ENCODE results near the gene WNT9A. TPM values are rescaled to one million over a fixed set of nuclear protein-coding genes. Genes with fewer than 3 reads are reported as not detected.

The WNT9A gene
- total and polyA plus RNA-seq, 2 of the 4 experiments (the other 2 are of a cell fraction): 0.18 to 0.36 TPM

- Histone ChIP-seq H2BK20ac (ENCODE audit: low read depth, low read length) (no peak overlapping the region), H3K14ac (replicated peaks; ENCODE audit: low read depth, low read length) (no peak overlapping the region), H4K20me1 (ENCODE audit: insufficient read depth, low read length) (no peaks in the 10 kb centered on the region), H3K9me1 (ENCODE audit: insufficient read depth, low read length) (no peaks in the 10 kb centered on the region), H3K18ac (ENCODE audit: low read depth, low read length) (no peak overlapping the region), H3K36me3 (ENCODE audit: control insufficient read depth, insufficient read depth, low read length) (no peaks in the 10 kb centered on the region), H3K4ac (ENCODE audit: low read depth, low read length) (no peak overlapping the region), H4K91ac (ENCODE audit: insufficient read depth, low read depth, low read length) (no peak overlapping the region), H3K79me1 (ENCODE audit: low read depth in 1 of 2, low read length in 2 of 2) (no peaks in the 10 kb centered on the region), H3K4me2 (ENCODE audit: low read depth, low read length) (no peak overlapping the region), H3K4me1 (ENCODE audit: control insufficient read depth, insufficient read depth, low read length) (no peaks in the 10 kb centered on the region; the same call in 1 of the 2 replicates), H2BK15ac (ENCODE audit: low read depth, low read length) (no peak overlapping the region), H3K23ac (ENCODE audit: low read depth, low read length) (no peak overlapping the region), H2AK5ac (ENCODE audit: low read depth, low read length) (no peak overlapping the region), H2BK5ac (ENCODE audit: low read depth, low read length, poor library complexity, severe bottlenecking) (no peak overlapping the region), H2BK120ac (ENCODE audit: low read depth, low read length) (no peak overlapping the region), H3K27me3 (ENCODE audit: control insufficient read depth, insufficient read depth, low read length) (peaks cover 2% of the 10 kb centered on the region; the same call in 1 of the 2 replicates), H3K56ac (ENCODE audit: extremely low read depth, insufficient read depth, low read length) (no peak overlapping the region), H3K4me3 (ENCODE audit: insufficient read depth, low read depth, low read length) (no peak overlapping the region), H2AFZ (replicated peaks; ENCODE audit: low read length, poor library complexity) (peak overlapping the region; percentile 23), H3K27ac (ENCODE audit: insufficient read depth, low read length) (no peak overlapping the region), H4K8ac (ENCODE audit: low read depth in 2 of 2, low read length in 2 of 2) (no peak overlapping the region), H3K9me3 (ENCODE audit: control insufficient read depth, insufficient read depth, low read length) (no peaks in the 10 kb centered on the region), H4K5ac (ENCODE audit: low read depth, low read length) (no peak overlapping the region), H3K9ac (ENCODE audit: low read depth, low read length) (no peak overlapping the region), H2AK9ac (replicated peaks; ENCODE audit: low read depth, low read length, poor library complexity) (no peak overlapping the region)
- WGBS, 2 experiments (ENCODE audit: extremely low coverage in 2 of 2, insufficient read length in 1 of 2): 82% methylated on average over 7 of the region's 19 CpGs; no CpG with 5 or more reads in 1 of the 2 experiments
- dilution Hi-C loops (cut with HindIII; ENCODE audit: low sequenced_read_pairs, unreplicated experiment): no loop called here
- TF ChIP-seq CEBPB (IDR thresholded peaks at IDR 0.05; ENCODE audit: low read depth, low read length): no peak
- TF ChIP-seq RFX5 (IDR thresholded peaks at IDR 0.05; ENCODE audit: low read depth, low read length): no peak
- TF ChIP-seq POLR2A (IDR thresholded peaks at IDR 0.05; ENCODE audit: low read depth, low read length): no peak
- TF ChIP-seq ELK1 (IDR thresholded peaks at IDR 0.05; ENCODE audit: borderline replicate concordance, low read depth, low read length): no peak
- TF ChIP-seq SMC3 (IDR thresholded peaks at IDR 0.05; ENCODE audit: low read depth, low read length): no peak
- ChIA-PET CTCF (interaction anchor here (0.5 kb wide), 1 partner anchor 244 kb away, joined by 3 read pairs; no protein-coding TSS in a partner anchor), POLR2A (ENCODE audit: unreplicated experiment) (no interaction called here)
- intact Hi-C loops (cut with micrococcal nuclease): no loop called here
- no TSS peak for BruUV-seq (replicated peaks)
- in situ Hi-C loops (cut with MboI; ENCODE audit: low sequenced_read_pairs): no loop called here
- DNase-seq: no peak
- no peak for ATAC-seq (ENCODE audit: low read depth)
Measured at GRCh38 chr1:227891223-227891954, 56.3 kb downstream of the WNT9A start.
